HG02943 (cell line): ENCODE measurements around the gene PASK.

Experiments used
- ATAC-seq: cut with Tn5 transposase; IDR thresholded peaks from one replicate; pipeline ENCODE4 v1.9.1; 2021; ENCODE audit warnings: mild to moderate bottlenecking, low read depth, moderate library complexity; ENCODE audit not compliant: unreplicated experiment

The PASK gene

GRCh38 chr2:241130316-241130715, 19.0 kb downstream of the PASK start:
- no peak for ATAC-seq

GRCh38 chr2:241129086-241129871, 20.0 kb downstream of the PASK start:
- no peak for ATAC-seq

GRCh38 chr2:241128266-241128665, 21.0 kb downstream of the PASK start:
- ATAC-seq, result no peak

GRCh38 chr2:241126771-241127202, 22.5 kb downstream of the PASK start:
- no peak for ATAC-seq

- no peak for ATAC-seq
Observed at GRCh38 chr2:241126201-241126611, 23.1 kb downstream of the PASK start.

GRCh38 chr2:241125626-241126025, 23.6 kb downstream of the PASK start:
- no peak for ATAC-seq

GRCh38 chr2:241123816-241124536, 25.3 kb downstream of the PASK start:
- ATAC-seq, result no peak

GRCh38 chr2:241122376-241123002, 26.8 kb downstream of the PASK start:
- no peak for ATAC-seq

GRCh38 chr2:241121008-241121407, 28.3 kb downstream of the PASK start:
- ATAC-seq, result no peak

GRCh38 chr2:241120440-241120839, 28.8 kb downstream of the PASK start:
- ATAC-seq, result no peak

GRCh38 chr2:241118737-241119505, 30.4 kb downstream of the PASK start:
- ATAC-seq, result no peak

GRCh38 chr2:241116606-241117560, 32.4 kb downstream of the PASK start:
- no peak for ATAC-seq

GRCh38 chr2:241115361-241115760, 33.9 kb downstream of the PASK start:
- ATAC-seq, result no peak

GRCh38 chr2:241114836-241115235, 34.4 kb downstream of the PASK start:
- no peak for ATAC-seq

- no peak for ATAC-seq
Observed at GRCh38 chr2:241112592-241112991, 36.7 kb downstream of the PASK start.

- no peak for ATAC-seq
Observed at GRCh38 chr2:241112046-241112445, 37.2 kb downstream of the PASK start.

- ATAC-seq, result no peak
Observed at GRCh38 chr2:241111440-241111805, 37.8 kb downstream of the PASK start.

GRCh38 chr2:241110607-241111439, 38.4 kb downstream of the PASK start:
- no peak for ATAC-seq

- no peak for ATAC-seq
Observed at GRCh38 chr2:241110089-241110606, 39.1 kb downstream of the PASK start.
